HFFc6 (cell line): ENCODE measurements around the gene TTC9C. TPM values are rescaled to one million over a fixed set of nuclear protein-coding genes. Genes with fewer than 3 reads are reported as not detected.

Experiments used
- DNase-seq: peaks from one replicate; pipeline ENCODE4 v3.0.0-alpha.2; 2018
- H3K27ac Mint-ChIP-seq: 2 replicates; pipeline ENCODE4 v1.8.0; 2020; ENCODE audit warnings: mild to moderate bottlenecking, mixed read lengths
- H3K27me3 Mint-ChIP-seq: 2 replicates; pipeline ENCODE4 v1.8.0; 2021; ENCODE audit warnings: mild to moderate bottlenecking, moderate library complexity, mixed read lengths; ENCODE audit not compliant: insufficient read depth
- H3K36me3 Mint-ChIP-seq: 2 replicates; pipeline ENCODE4 v1.8.0; 2021; ENCODE audit warnings: low read depth, mixed read lengths
- H3K4me1 Mint-ChIP-seq: 2 replicates; pipeline ENCODE4 v1.8.0; 2020; ENCODE audit warnings: low read depth, mixed read lengths
- H3K4me3 Mint-ChIP-seq: 2 replicates; pipeline ENCODE4 v1.8.0; 2020; ENCODE audit warnings: mild to moderate bottlenecking, moderate library complexity, mixed read lengths
- H3K9me3 Mint-ChIP-seq: 2 replicates; pipeline ENCODE4 v1.8.0; 2020; ENCODE audit warnings: mild to moderate bottlenecking, mixed read lengths
- total RNA-seq, 6 experiments: library from RNA; stranded (reverse); fragmentation: NEBNext Ultra II Directional; extraction: Animal tissue kit (Norgen Biotek cat#: 25700); gene quantifications; 2 replicates in 1 of 6; 3 replicates in 5 of 6; pipeline ENCODE4 v1.2.3, GENCODE V29; 2021
- TF ChIP-seq, protein P1 (sequence below): fragments of 200-600 bp; sonication (generic); IDR thresholded peaks from 2 replicates; pipeline ENCODE4 v1.5.0; 2021; ENCODE audit warnings: antibody characterized with exemption, mild to moderate bottlenecking

Gene TTC9C
- total RNA-seq, 6 experiments from 2014 or later, result 46.2 to 52.7 (median 50.0) TPM

DNA sequence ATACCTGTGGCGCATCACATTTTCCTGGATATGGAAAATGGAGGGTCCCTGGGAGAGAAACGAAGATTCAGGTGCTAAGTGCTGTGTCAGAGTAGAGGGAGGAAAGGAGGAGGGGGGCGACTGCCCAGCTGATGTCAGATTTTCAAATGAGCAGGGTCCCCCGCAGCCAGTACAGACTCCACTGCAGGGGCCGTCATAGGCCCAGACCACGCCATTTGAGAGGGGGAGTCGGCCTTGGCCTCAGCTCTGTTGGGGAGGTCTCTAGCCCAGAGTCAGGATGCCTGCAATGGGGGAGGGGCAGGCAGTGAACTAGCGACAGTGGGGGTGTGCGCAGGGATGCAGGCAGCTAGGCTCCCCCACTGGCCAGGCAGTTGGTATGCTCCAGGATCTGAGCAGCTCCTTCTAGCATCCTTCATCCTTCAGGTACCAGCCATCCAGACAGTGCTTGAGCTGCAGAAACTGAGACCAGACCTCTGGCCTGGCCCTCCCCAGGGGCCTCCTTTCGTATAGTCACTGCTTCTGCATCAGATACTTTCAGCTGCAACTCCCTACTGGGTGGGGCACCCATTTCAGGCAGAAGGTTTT is 20.9 kb upstream of the TTC9C start, which contains the start of the genes BSCL2 and GNG3:
BSCL2 (minus strand) TSS at position 148 of the 585 bp plus-strand sequence. CDS start 229 bp downstream, outside the sequence.
GNG3 (plus strand) TSS at position 400 of the 585 bp plus-strand sequence. CDS start 620 bp downstream, outside the sequence.
- H3K9me3 Mint-ChIP-seq, result no peaks in the 10 kb centered on the region
- peaks cover 39% of the 10 kb centered on the region for H3K4me1 Mint-ChIP-seq
- peaks cover 29% of the 10 kb centered on the region for H3K36me3 Mint-ChIP-seq
- peak within 1 kb of the TSS; percentile 94 for H3K4me3 Mint-ChIP-seq
- TF ChIP-seq, protein P1, sequence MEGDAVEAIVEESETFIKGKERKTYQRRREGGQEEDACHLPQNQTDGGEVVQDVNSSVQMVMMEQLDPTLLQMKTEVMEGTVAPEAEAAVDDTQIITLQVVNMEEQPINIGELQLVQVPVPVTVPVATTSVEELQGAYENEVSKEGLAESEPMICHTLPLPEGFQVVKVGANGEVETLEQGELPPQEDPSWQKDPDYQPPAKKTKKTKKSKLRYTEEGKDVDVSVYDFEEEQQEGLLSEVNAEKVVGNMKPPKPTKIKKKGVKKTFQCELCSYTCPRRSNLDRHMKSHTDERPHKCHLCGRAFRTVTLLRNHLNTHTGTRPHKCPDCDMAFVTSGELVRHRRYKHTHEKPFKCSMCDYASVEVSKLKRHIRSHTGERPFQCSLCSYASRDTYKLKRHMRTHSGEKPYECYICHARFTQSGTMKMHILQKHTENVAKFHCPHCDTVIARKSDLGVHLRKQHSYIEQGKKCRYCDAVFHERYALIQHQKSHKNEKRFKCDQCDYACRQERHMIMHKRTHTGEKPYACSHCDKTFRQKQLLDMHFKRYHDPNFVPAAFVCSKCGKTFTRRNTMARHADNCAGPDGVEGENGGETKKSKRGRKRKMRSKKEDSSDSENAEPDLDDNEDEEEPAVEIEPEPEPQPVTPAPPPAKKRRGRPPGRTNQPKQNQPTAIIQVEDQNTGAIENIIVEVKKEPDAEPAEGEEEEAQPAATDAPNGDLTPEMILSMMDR, result no peak
- peak within 1 kb of the TSS; percentile 95 for H3K27ac Mint-ChIP-seq
- DNase-seq, result no peak
- H3K27me3 Mint-ChIP-seq, result peaks cover 5% of the 10 kb centered on the region

DNA sequence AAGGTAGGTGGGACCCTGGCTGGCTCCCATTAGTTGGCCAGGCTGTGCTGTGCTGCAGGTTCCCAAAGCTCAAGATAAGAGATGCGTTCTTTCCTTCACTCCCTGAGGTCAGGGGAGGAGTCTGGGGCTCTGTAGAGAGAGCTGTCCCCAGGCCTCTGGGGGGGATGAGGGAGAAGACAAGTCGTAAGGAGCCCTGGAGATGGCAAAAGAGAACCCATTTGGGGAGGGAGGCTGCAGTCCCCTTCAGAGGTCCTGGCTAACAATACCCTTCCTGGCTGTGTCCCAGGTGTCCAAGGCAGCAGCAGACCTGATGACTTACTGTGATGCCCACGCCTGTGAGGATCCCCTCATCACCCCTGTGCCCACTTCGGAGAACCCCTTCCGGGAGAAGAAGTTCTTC is 19.9 kb upstream of the TTC9C start:
- peaks cover 29% of the 10 kb centered on the region for H3K36me3 Mint-ChIP-seq
- H3K4me1 Mint-ChIP-seq, result peaks cover 41% of the 10 kb centered on the region
- peak overlapping the region; percentile 91 for H3K4me3 Mint-ChIP-seq
- DNase-seq, result no peak
- TF ChIP-seq, protein P1, result no peak
- peaks cover 5% of the 10 kb centered on the region for H3K27me3 Mint-ChIP-seq
- peak overlapping the region; percentile 95 for H3K27ac Mint-ChIP-seq
- H3K9me3 Mint-ChIP-seq, result no peaks in the 10 kb centered on the region

DNA sequence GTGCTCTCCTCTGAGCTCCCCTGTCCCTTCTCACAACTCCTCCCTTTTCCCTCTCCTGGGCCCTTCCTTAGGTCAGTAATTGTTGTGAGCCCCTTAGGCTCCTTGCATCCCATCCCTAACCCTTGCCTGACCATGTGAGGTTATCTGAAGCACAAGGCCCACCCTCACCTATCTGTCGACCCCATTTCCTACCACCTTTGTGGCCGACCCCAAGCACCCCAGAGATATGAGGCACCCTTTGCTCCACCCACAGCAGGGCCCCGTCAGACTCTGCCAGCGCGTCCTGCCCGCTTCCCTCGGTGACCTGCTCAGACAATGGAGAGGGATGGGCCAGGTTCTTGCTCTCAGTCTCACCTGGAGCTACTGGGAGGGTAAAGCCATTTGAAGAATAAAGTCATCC is 19.5 kb upstream of the TTC9C start:
- TF ChIP-seq, protein P1, result no peak
- H3K4me1 Mint-ChIP-seq, result peaks cover 44% of the 10 kb centered on the region
- no peaks in the 10 kb centered on the region for H3K9me3 Mint-ChIP-seq
- H3K36me3 Mint-ChIP-seq, result peaks cover 32% of the 10 kb centered on the region
- no peak for DNase-seq
- H3K27me3 Mint-ChIP-seq, result peaks cover 5% of the 10 kb centered on the region
- peak overlapping the region; percentile 91 for H3K4me3 Mint-ChIP-seq
- H3K27ac Mint-ChIP-seq, result peak overlapping the region; percentile 95

DNA sequence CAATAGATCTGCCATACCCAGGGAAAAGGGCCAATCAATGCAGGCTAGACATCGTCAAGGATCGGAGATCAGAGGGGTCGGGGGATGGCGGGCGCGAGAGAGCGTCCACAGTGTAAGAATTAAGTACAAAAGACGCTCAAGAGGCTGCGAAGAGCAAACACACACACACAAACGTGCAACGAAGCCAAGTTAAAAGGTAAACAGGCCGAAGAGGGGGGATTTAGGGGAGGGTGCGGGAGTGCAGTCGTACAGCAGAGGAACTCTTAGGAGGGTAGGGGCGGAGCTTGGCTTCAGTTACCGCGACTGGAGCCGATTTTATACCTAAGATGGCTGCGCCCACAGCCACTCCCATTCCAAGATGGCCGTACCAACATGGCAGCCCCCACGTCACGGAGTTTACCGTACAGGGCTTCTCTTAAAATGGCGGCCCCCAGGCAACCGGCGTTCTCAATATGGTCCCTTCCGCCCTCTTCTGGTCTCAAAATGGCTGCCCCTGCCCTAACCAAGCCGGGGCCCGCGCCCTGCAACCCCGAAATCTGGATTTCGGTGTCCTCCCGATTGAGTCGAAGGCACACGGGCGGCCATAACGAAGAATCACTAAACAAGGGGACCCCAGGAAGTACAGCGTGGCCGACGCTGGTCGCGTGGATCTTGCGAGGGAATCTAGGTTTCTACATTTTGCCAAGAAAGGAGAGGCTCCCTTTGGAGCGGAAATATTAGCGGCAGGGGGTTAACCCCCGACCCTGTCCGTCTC is 18.9 kb upstream of the TTC9C start:
- peak overlapping the region; percentile 95 for H3K27ac Mint-ChIP-seq
- H3K4me1 Mint-ChIP-seq, result peaks cover 44% of the 10 kb centered on the region
- peak overlapping the region; percentile 91 for H3K4me3 Mint-ChIP-seq
- no peaks in the 10 kb centered on the region for H3K9me3 Mint-ChIP-seq
- H3K27me3 Mint-ChIP-seq, result peaks cover 5% of the 10 kb centered on the region
- peaks cover 32% of the 10 kb centered on the region for H3K36me3 Mint-ChIP-seq
- DNase-seq, result peak; percentile 96
- TF ChIP-seq, protein P1, result peak; percentile 23; the same call in 1 of the 2 replicates

DNA sequence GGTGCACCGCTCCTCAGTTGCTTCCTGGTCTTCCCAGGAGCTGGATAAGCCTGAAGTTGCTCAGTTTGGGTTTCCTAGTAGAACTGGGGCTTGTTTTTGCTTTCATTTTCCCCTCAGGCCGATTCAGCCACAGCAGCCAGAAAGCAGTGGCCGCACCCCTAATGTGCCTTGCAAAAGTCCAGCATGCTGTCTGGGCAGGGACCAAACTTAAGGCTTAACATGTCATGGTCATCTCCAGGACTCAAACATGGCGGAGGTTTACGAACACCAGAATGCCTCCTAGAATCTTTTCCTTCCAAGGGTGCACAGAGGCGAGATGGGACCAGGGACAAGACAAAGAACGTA is 18.3 kb upstream of the TTC9C start:
- TF ChIP-seq, protein P1, result no peak
- H3K27ac Mint-ChIP-seq, result peak overlapping the region; percentile 95
- no peak for DNase-seq
- H3K4me1 Mint-ChIP-seq, result peaks cover 43% of the 10 kb centered on the region
- peak overlapping the region; percentile 91 for H3K4me3 Mint-ChIP-seq
- peaks cover 5% of the 10 kb centered on the region for H3K27me3 Mint-ChIP-seq
- no peaks in the 10 kb centered on the region for H3K9me3 Mint-ChIP-seq
- peaks cover 32% of the 10 kb centered on the region for H3K36me3 Mint-ChIP-seq
